ENCODE results near the gene KLHL26. TPM values are rescaled to one million over a fixed set of nuclear protein-coding genes. Genes with fewer than 3 reads are reported as not detected.

KLHL26 gene
- total and polyA plus RNA-seq, 2 of the 13 experiments (the other 11 are each of a cell fraction or from before 2014, with no cell fraction given), result 1.5 to 1.7 TPM

- no peak for FAIRE-seq
These were observed 73.4 kb downstream of the KLHL26 start for GRCh38 chr19:18710186-18710585.

More at GRCh38 chr19:18710186-18710585, 73.4 kb downstream of the KLHL26 start:
- in situ Hi-C loops (cut with HindIII; ENCODE audit: extremely low pct_ligation_motif_present, low pct_unique_long_range_greater_than_20kb), result no loop called here
- Histone ChIP-seq H3K9me3 (ENCODE audit: low read length) (no peaks in the 10 kb centered on the region), H3K4me1 (ENCODE audit: insufficient read depth, low read length) (peaks cover 37% of the 10 kb centered on the region), H2AFZ (ENCODE audit: low read length) (no peak overlapping the region), H3K4me2 (ENCODE audit: low read depth, low read length) (no peak overlapping the region), H4K20me1 (ENCODE audit: insufficient read depth, low read length) (no peaks in the 10 kb centered on the region), H3K9ac (ENCODE audit: insufficient read depth, low read depth, low read length) (no peak overlapping the region), H3K27ac (ENCODE audit: extremely low read length, insufficient read depth, low read length) (no peak overlapping the region), H3K79me2 (ENCODE audit: insufficient read depth, low read length) (peaks cover 23% of the 10 kb centered on the region), H3K27me3 (ENCODE audit: control insufficient read depth in 1 of 2, insufficient read depth in 2 of 2, low read length in 2 of 2) (no peaks in the 10 kb centered on the region), H3K4me3 (replicated peaks in 1 of 3; ENCODE audit: insufficient read depth in 1 of 3, low read depth in 2 of 3, low read length in 3 of 3) (no peak overlapping the region), H3K36me3 (replicated peaks in 1 of 2; ENCODE audit: control insufficient read depth in 1 of 2, insufficient read depth in 2 of 2, low read length in 2 of 2) (no peaks in the 10 kb centered on the region)
- no peak for DNase-seq (ENCODE audit: low spot score)
- TF ChIP-seq ATF4 (CRISPR knock-in tag; IDR thresholded peaks at IDR 0.05) (no peak), ZNF761 (CRISPR knock-in tag; conservative IDR thresholded peaks at IDR 0.05) (no peak), ZNF547 (CRISPR knock-in tag; IDR thresholded peaks at IDR 0.05) (no peak), HHEX (CRISPR knock-in tag; IDR thresholded peaks at IDR 0.05) (no peak), ZBTB14 (CRISPR knock-in tag; IDR thresholded peaks at IDR 0.05) (no peak), ZNF597 (CRISPR knock-in tag; IDR thresholded peaks at IDR 0.05) (no peak), ZC3H4 (CRISPR knock-in tag; IDR thresholded peaks at IDR 0.05; ENCODE audit: borderline replicate concordance) (no peak), NR1H2 (CRISPR knock-in tag; IDR thresholded peaks at IDR 0.05; ENCODE audit: borderline replicate concordance, low read depth) (no peak), FOXP4 (CRISPR knock-in tag; IDR thresholded peaks at IDR 0.05) (no peak), RFX1 (IDR thresholded peaks at IDR 0.05) (no peak)
- no peak for ATAC-seq
- BruUV-seq (replicated peaks), result no TSS peak
- intact Hi-C loops (cut with micrococcal nuclease; ENCODE audit: unreplicated experiment), result no loop called here
- CTCF ChIA-PET (ENCODE audit: low intra/inter-chr PET ratio, low total read pairs), result no interaction called here
- WGBS (ENCODE audit: low lambda C conversion rate), result 96% methylated on average over 11 of the region's 11 CpGs
- POLR2A ChIA-PET, result no interaction called here
